Mesenchymal stem cell (in vitro differentiated cells and primary cell): ENCODE results near the gene BCL7B.

Experiments
- DNase-seq: peaks from one replicate; pipeline ENCODE4 v3.0.0-alpha.2; 2013
- H2AFZ ChIP-seq: one replicate; pipeline ENCODE4 v1.6.1; 2013; ENCODE audit warnings: low read depth, mild to moderate bottlenecking, control low read depth, inconsistent platforms, low read length, moderate library complexity
- H2AK5ac ChIP-seq: 2 replicates; pipeline ENCODE4 v1.6.1; 2013; ENCODE audit warnings: low read length, moderate library complexity, mild to moderate bottlenecking, inconsistent platforms; ENCODE audit not compliant: severe bottlenecking
- H2BK120ac ChIP-seq: one replicate; pipeline ENCODE4 v1.6.1; 2013; ENCODE audit warnings: low read depth, mild to moderate bottlenecking, inconsistent platforms, low read length, moderate library complexity
- H2BK12ac ChIP-seq, 2 experiments: one replicate each; pipeline ENCODE4 v1.6.1; 2013; ENCODE audit warnings: inconsistent platforms in 2 of 2, low read length in 2 of 2, mild to moderate bottlenecking in 2 of 2, moderate library complexity in 2 of 2, control low read depth in 1 of 2
- H2BK15ac ChIP-seq: one replicate; pipeline ENCODE4 v1.6.1; 2013; ENCODE audit warnings: mild to moderate bottlenecking, low read depth, inconsistent platforms; ENCODE audit not compliant: poor library complexity, severe bottlenecking
- H2BK5ac ChIP-seq: 2 replicates; pipeline ENCODE4 v1.6.1; 2013; ENCODE audit warnings: low read depth, mild to moderate bottlenecking, low read length, control low read depth, inconsistent platforms; ENCODE audit not compliant: poor library complexity, severe bottlenecking
- H3K14ac ChIP-seq, 2 experiments: one replicate each; pipeline ENCODE4 v1.6.1; 2013; ENCODE audit warnings: inconsistent platforms in 2 of 2, low read length in 2 of 2, control low read depth in 1 of 2, mild to moderate bottlenecking in 1 of 2, moderate library complexity in 1 of 2
- H3K18ac ChIP-seq, 2 experiments: one replicate each; pipeline ENCODE4 v1.6.1; 2013; ENCODE audit warnings: inconsistent platforms in 2 of 2, low read length in 2 of 2, control low read depth in 1 of 2, low read depth in 1 of 2, mild to moderate bottlenecking in 1 of 2
- H3K23ac ChIP-seq, 2 experiments: one replicate each; pipeline ENCODE4 v1.6.1; 2013; ENCODE audit warnings: inconsistent platforms in 2 of 2, low read length in 2 of 2, mild to moderate bottlenecking in 2 of 2, moderate library complexity in 2 of 2, control low read depth in 1 of 2
- H3K27ac ChIP-seq: 2 replicates; pipeline ENCODE4 v1.5.1; 2013; ENCODE audit warnings: mild to moderate bottlenecking, moderate library complexity, low read length, control low read depth, inconsistent platforms; ENCODE audit not compliant: poor library complexity, severe bottlenecking
- H3K27me3 ChIP-seq, 2 experiments: 2 replicates each; pipeline versions ENCODE4 v1.6.1 to v1.7.0; 2013; ENCODE audit warnings: low read length in 2 of 2, mild to moderate bottlenecking in 2 of 2, moderate library complexity in 2 of 2, control low read depth in 1 of 2, inconsistent platforms in 1 of 2; ENCODE audit not compliant: control insufficient read depth in 1 of 2, insufficient read depth in 1 of 2
- H3K36me3 ChIP-seq, 2 experiments: 2 replicates each; pipeline versions ENCODE4 v1.6.1 to v1.7.0; 2013; ENCODE audit warnings: low read length in 2 of 2, control low read depth in 1 of 2, inconsistent platforms in 1 of 2, low read depth in 1 of 2, mild to moderate bottlenecking in 1 of 2; ENCODE audit not compliant: insufficient read depth in 2 of 2, control insufficient read depth in 1 of 2
- H3K4ac ChIP-seq, 2 experiments: one replicate each; pipeline ENCODE4 v1.6.1; 2013; ENCODE audit warnings: inconsistent platforms in 2 of 2, low read length in 2 of 2, mild to moderate bottlenecking in 2 of 2, moderate library complexity in 2 of 2, control low read depth in 1 of 2, low read depth in 1 of 2
- H3K4me1 ChIP-seq: 2 replicates; pipeline ENCODE4 v1.6.1; 2013; ENCODE audit warnings: low read depth, low read length, control low read depth; ENCODE audit not compliant: control insufficient read depth, insufficient read depth
- H3K4me2 ChIP-seq: 2 replicates; pipeline ENCODE4 v1.6.1; 2013; ENCODE audit warnings: low read length, mild to moderate bottlenecking, inconsistent platforms; ENCODE audit not compliant: poor library complexity, severe bottlenecking
- H3K4me3 ChIP-seq, 2 experiments: 2 replicates each; pipeline versions ENCODE4 v1.5.1 to v1.7.0; 2013; ENCODE audit warnings: low read length in 2 of 2, mild to moderate bottlenecking in 2 of 2, control low read depth in 1 of 2, low read depth in 1 of 2; ENCODE audit not compliant: insufficient read depth in 1 of 2
- H3K79me1 ChIP-seq: replicated peaks from 2 replicates; pipeline ENCODE4 v1.6.1; 2013; ENCODE audit warnings: mild to moderate bottlenecking, control low read depth, low read length, inconsistent platforms; ENCODE audit not compliant: poor library complexity, severe bottlenecking
- H3K9ac ChIP-seq: 2 replicates; pipeline ENCODE4 v1.7.0; 2013; ENCODE audit warnings: mild to moderate bottlenecking, low read length, moderate library complexity
- H3K9me3 ChIP-seq: 2 replicates; pipeline ENCODE4 v1.7.0; 2013; ENCODE audit warnings: mild to moderate bottlenecking, low read length; ENCODE audit not compliant: control insufficient read depth
- H4K8ac ChIP-seq: one replicate; pipeline ENCODE4 v1.6.1; 2013; ENCODE audit warnings: inconsistent platforms, mild to moderate bottlenecking, low read length, moderate library complexity
- H4K91ac ChIP-seq: one replicate; pipeline ENCODE4 v1.6.1; 2013; ENCODE audit warnings: mild to moderate bottlenecking, low read length, inconsistent platforms
- WGBS: methylation state at CpG from one replicate; pipeline ENCODE4 v1.1.7; 2013; ENCODE audit warnings: mixed read lengths; 5-methylcytosine and 5-hydroxymethylcytosine counted together

Gene BCL7B

GRCh38 chr7:73596191-73597065 lies 38.9 kb upstream of the BCL7B start:
- Histone ChIP-seq H2BK5ac (no peak overlapping the region), H2BK12ac (no peak overlapping the region), H3K4me3 (no peak overlapping the region), H3K36me3 (peaks cover 0 to 2% of the 10 kb centered on the region in 2 experiments), H3K14ac (no peak overlapping the region), H3K9ac (no peak overlapping the region), H3K79me1 (no peaks in the 10 kb centered on the region), H2BK120ac (no peak overlapping the region), H3K9me3 (no peaks in the 10 kb centered on the region), H4K8ac (no peak overlapping the region), H3K27me3 (peaks cover 37 to 49% of the 10 kb centered on the region in 2 experiments), H2AFZ (no peak overlapping the region), H2BK15ac (peak overlapping the region; percentile 20), H3K4ac (no peak overlapping the region), H3K4me2 (no peak overlapping the region), H2AK5ac (no peak overlapping the region), H4K91ac (no peak overlapping the region), H3K27ac (no peak overlapping the region), H3K23ac (no peak overlapping the region), H3K18ac (no peak overlapping the region), H3K4me1 (no peaks in the 10 kb centered on the region)
- no peak for DNase-seq
- whole genome bisulfite sequencing, result 84% methylated on average over 36 of the region's 37 CpGs

DNA sequence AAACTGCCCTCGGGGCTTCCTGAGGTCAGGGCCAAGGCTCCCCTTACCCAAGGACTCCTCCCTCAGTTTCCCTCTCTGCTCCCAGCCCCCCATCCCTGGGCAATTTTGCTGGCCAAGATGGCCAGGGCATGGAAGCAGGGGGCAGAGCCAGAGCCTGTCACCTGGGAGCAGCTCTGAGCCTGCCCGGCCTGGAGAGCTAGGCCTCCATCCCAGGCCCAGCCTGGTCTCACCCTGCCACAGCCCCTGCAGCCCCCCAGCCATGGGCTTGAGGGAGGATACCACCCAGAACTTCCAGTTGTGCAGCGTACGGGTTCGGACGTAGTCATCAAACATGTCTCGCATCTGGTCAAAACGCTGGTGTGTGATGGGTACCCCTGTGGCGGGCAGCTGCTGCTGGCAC lies 37.9 kb upstream of the BCL7B start:
- Histone ChIP-seq H2BK120ac (no peak overlapping the region), H2BK12ac (no peak overlapping the region), H3K23ac (no peak overlapping the region), H3K9ac (no peak overlapping the region), H2AK5ac (no peak overlapping the region), H2AFZ (no peak overlapping the region), H3K4me3 (no peak overlapping the region), H3K4me1 (no peaks in the 10 kb centered on the region), H4K91ac (no peak overlapping the region), H3K36me3 (peaks cover 0 to 2% of the 10 kb centered on the region in 2 experiments), H3K4ac (no peak overlapping the region), H3K4me2 (no peak overlapping the region), H3K18ac (no peak overlapping the region), H3K14ac (no peak overlapping the region), H3K27ac (no peak overlapping the region), H3K9me3 (no peaks in the 10 kb centered on the region), H4K8ac (no peak overlapping the region), H3K79me1 (no peaks in the 10 kb centered on the region), H3K27me3 (peaks cover 34 to 49% of the 10 kb centered on the region in 2 experiments), H2BK15ac (no peak overlapping the region), H2BK5ac (no peak overlapping the region)
- WGBS, result 87% methylated on average over 9 of the region's 9 CpGs
- no peak for DNase-seq

DNA sequence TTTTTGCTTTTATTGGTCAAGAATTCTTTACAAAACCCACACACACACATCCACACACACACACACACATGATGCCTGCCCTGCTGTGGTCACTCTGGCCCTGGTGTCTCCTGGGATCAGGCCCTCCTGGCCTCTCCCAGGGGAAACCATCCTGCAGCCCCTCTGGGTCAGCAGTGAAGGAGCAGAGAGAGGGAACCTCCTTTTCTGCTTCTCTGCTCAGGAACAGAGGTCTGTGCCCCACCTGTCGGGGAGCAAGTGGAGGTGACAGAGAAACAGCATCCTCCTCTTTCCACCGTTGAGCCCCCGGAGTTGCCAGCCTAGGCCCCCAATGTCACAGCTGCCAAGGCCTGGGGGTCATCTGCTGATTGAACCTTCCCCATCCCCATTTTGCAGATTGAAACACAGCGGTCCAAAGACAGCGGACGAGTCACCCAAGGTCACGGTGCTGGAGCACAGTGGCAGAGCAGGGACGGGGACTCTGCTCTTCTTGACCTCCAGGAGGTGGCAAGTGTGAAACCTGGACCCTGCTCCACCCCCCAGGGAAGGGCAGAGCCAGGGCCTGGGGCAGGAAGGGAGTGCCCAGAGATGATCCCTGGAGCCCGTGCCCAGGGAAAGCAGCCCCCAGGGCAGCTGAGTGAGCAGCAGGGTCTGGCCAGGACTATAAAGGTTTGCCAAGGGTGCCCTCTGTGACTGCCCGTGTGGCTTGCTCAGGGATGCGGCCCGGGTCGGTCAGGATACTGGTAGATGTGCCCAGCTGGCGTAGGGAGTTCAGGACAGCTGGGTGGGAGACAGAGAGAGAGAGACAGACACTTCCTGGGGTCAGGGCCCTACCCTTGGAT lies 35.9 kb upstream of the BCL7B start:
- peaks cover 0 to 2% of the 10 kb centered on the region in 2 experiments for H3K36me3 ChIP-seq
- no peak overlapping the region for H2AFZ ChIP-seq
- H2BK5ac ChIP-seq, result no peak overlapping the region
- H3K79me1 ChIP-seq, result no peaks in the 10 kb centered on the region
- no peak overlapping the region for H4K91ac ChIP-seq
- H3K18ac ChIP-seq, result no peak overlapping the region
- no peak overlapping the region for H4K8ac ChIP-seq
- H3K4me2 ChIP-seq, result no peak overlapping the region
- no peaks in the 10 kb centered on the region for H3K4me1 ChIP-seq
- no peak overlapping the region for H3K4me3 ChIP-seq
- DNase-seq, result no peak
- H3K27me3 ChIP-seq, result peaks cover 22 to 43% of the 10 kb centered on the region in 2 experiments
- WGBS, result 74% methylated on average over 14 of the region's 14 CpGs
- no peak overlapping the region for H2AK5ac ChIP-seq
- H3K9me3 ChIP-seq, result no peaks in the 10 kb centered on the region
- no peak overlapping the region for H3K4ac ChIP-seq
- no peak overlapping the region for H3K27ac ChIP-seq
- H2BK12ac ChIP-seq, result no peak overlapping the region
- no peak overlapping the region for H3K9ac ChIP-seq
- no peak overlapping the region for H3K23ac ChIP-seq
- no peak overlapping the region for H2BK15ac ChIP-seq
- no peak overlapping the region for H3K14ac ChIP-seq
- H2BK120ac ChIP-seq, result no peak overlapping the region

DNA sequence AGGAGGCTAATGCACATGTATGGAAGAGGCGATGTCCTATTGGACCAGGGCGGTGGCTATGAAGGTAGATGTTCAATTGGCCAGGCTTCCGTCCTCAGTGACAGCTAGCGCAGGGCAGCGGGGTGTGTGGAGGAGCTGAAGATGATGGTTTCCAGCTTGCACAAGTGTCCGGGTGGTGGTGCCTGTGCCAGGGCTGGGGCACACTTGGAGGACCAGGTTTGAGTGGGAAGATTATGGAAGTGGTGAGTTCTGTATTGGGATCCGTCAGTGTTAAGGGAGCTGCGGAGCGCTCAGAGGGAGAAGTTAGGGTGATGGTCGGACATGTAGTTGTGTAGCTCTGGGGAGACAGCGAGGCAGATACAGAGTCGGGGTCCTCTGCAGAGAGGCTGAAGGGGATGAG lies 29.4 kb upstream of the BCL7B start:
- no peak overlapping the region for H3K4me2 ChIP-seq

More for the DNA sequence above, 29.4 kb upstream of the BCL7B start:
- no peak overlapping the region for H3K4me3 ChIP-seq
- H3K27me3 ChIP-seq, result no peaks in the 10 kb centered on the region
- no peak overlapping the region for H3K23ac ChIP-seq
- no peak overlapping the region for H3K14ac ChIP-seq
- H2BK15ac ChIP-seq, result no peak overlapping the region
- no peak for DNase-seq
- no peak overlapping the region for H3K18ac ChIP-seq
- H3K9ac ChIP-seq, result peak overlapping the region; percentile 2
- no peak overlapping the region for H2BK12ac ChIP-seq
- no peak overlapping the region for H4K91ac ChIP-seq
- H2BK120ac ChIP-seq, result no peak overlapping the region
- no peak overlapping the region for H2BK5ac ChIP-seq
- no peaks in the 10 kb centered on the region for H3K9me3 ChIP-seq
- WGBS, result 96% methylated on average over 12 of the region's 12 CpGs
- no peak overlapping the region for H2AFZ ChIP-seq
- no peak overlapping the region for H2AK5ac ChIP-seq
- H3K4me1 ChIP-seq, result peaks cover 5% of the 10 kb centered on the region
- no peak overlapping the region for H4K8ac ChIP-seq
- no peaks in the 10 kb centered on the region for H3K36me3 ChIP-seq
- no peaks in the 10 kb centered on the region for H3K79me1 ChIP-seq
- H3K27ac ChIP-seq, result no peak overlapping the region
- H3K4ac ChIP-seq, result no peak overlapping the region
